ENCODE data around the gene RASSF1. TPM values are rescaled to one million over a fixed set of nuclear protein-coding genes. Genes with fewer than 3 reads are reported as not detected.

RASSF1 gene
- total and polyA plus RNA-seq, 2 of the 13 experiments (the other 11 are each of a cell fraction or from before 2014, with no cell fraction given), result 10.2 to 27.5 TPM

- in situ Hi-C loops (cut with HindIII; ENCODE audit: extremely low pct_ligation_motif_present, low pct_unique_long_range_greater_than_20kb), result loop anchor here (5.0 kb wide), 1 partner anchor 58 kb away; no protein-coding TSS in a partner anchor
- intact Hi-C loops (cut with micrococcal nuclease; ENCODE audit: unreplicated experiment), result no loop called here
- no peak for FAIRE-seq
- TF ChIP-seq DBP (CRISPR knock-in tag; IDR thresholded peaks at IDR 0.05; ENCODE audit: not compliant biosample characterization) (no peak), DNMT1 (CRISPR knock-in tag; IDR thresholded peaks at IDR 0.05) (peak; percentile 40; the same call in 1 of the 2 replicates), ZBTB38 (CRISPR knock-in tag; IDR thresholded peaks at IDR 0.05) (peak; percentile 97), ZNF883 (CRISPR knock-in tag; IDR thresholded peaks at IDR 0.05; ENCODE audit: not compliant biosample characterization) (peak; percentile 62), BRF2 (CRISPR knock-in tag; IDR thresholded peaks at IDR 0.05) (no peak), KLF15 (CRISPR knock-in tag; IDR thresholded peaks at IDR 0.05; ENCODE audit: borderline replicate concordance) (no peak), SYNCRIP (IDR thresholded peaks at IDR 0.05; ENCODE audit: insufficient read depth, low read depth, low read length) (no peak), ZBTB33 (CRISPR knock-in tag; IDR thresholded peaks at IDR 0.05) (peak; percentile 89), PHF8 (CRISPR knock-in tag; IDR thresholded peaks at IDR 0.05) (no peak), CCAR2 (optimal IDR thresholded peaks at IDR 0.05; ENCODE audit: low read depth, low read length) (no peak), ZNF513 (CRISPR knock-in tag; conservative IDR thresholded peaks at IDR 0.05) (no peak), POLR2A (IDR thresholded peaks at IDR 0.05; ENCODE audit: insufficient read depth in 1 of 2, low read depth in 2 of 2, low read length in 2 of 2) (no peak), ZNF530 (CRISPR knock-in tag; IDR thresholded peaks at IDR 0.05; ENCODE audit: low read depth) (0 out of 2 replicates have a peak, but pooled peaks have one; percentile 29), ZFY (CRISPR knock-in tag; IDR thresholded peaks at IDR 0.05) (peak; percentile 19; the same call in 1 of the 2 replicates), ZNF709 (CRISPR knock-in tag; IDR thresholded peaks at IDR 0.05) (no peak), ZFP37 (CRISPR knock-in tag; IDR thresholded peaks at IDR 0.05; ENCODE audit: borderline replicate concordance) (no peak)
These were observed 20.6 kb downstream of the RASSF1 start for GRCh38 chr3:50319894-50320625.

More at GRCh38 chr3:50319894-50320625, 20.6 kb downstream of the RASSF1 start:
- Histone ChIP-seq H3K36me3 (replicated peaks in 1 of 2; ENCODE audit: control insufficient read depth in 1 of 2, insufficient read depth in 2 of 2, low read length in 2 of 2) (peaks cover 16 to 34% of the 10 kb centered on the region in 2 experiments), H3K4me2 (ENCODE audit: low read depth, low read length) (peak overlapping the region; percentile 94), H4K20me1 (ENCODE audit: insufficient read depth, low read length) (no peaks in the 10 kb centered on the region), H3K79me2 (ENCODE audit: insufficient read depth, low read length) (peaks cover 25% of the 10 kb centered on the region), H2AFZ (ENCODE audit: low read length) (no peak overlapping the region), H3K9me3 (ENCODE audit: low read length) (no peaks in the 10 kb centered on the region), H3K27ac (ENCODE audit: extremely low read length, insufficient read depth, low read length) (peak overlapping the region; percentile 100), H3K4me3 (replicated peaks in 1 of 3; ENCODE audit: insufficient read depth in 1 of 3, low read depth in 2 of 3, low read length in 3 of 3) (peak overlapping the region; percentile 81 to 91 (median 85); a peak in 5 of 6 replicates), H3K9ac (ENCODE audit: insufficient read depth, low read depth, low read length) (peak overlapping the region; percentile 99), H3K27me3 (ENCODE audit: control insufficient read depth in 1 of 2, insufficient read depth in 2 of 2, low read length in 2 of 2) (no peaks in the 10 kb centered on the region; a peak in 1 of 5 replicates), H3K4me1 (ENCODE audit: insufficient read depth, low read length) (peaks cover 77% of the 10 kb centered on the region)
- ChIA-PET CTCF (ENCODE audit: low intra/inter-chr PET ratio, low total read pairs) (no interaction called here), POLR2A (interaction anchor here (1.2 to 13.0 kb wide), 4 partner anchors 11 to 20 kb away, joined by 7 to 222 read pairs (median 9); partner anchors contain the start of genes HYAL1, HYAL3 and NAA80)
- BruUV-seq (replicated peaks), result no TSS peak
- WGBS (ENCODE audit: low lambda C conversion rate), result 88% methylated on average over 15 of the region's 29 CpGs
- no peak for ATAC-seq
- no peak for DNase-seq (ENCODE audit: low spot score)
